GM12892 (cell line): ENCODE results near the gene ACP6.

Source experiments
- DNase-seq: peaks from one replicate; pipeline ENCODE4 v3.0.0; 2011; ENCODE audit not compliant: insufficient read length
- FAIRE-seq: peaks from 2 replicates; lab custom pipeline; 2011; peaks lifted over from hg19 to GRCh38; lab: Jason Lieb, UNC
- POLR2A ChIP-seq: IDR thresholded peaks from 2 replicates; pipeline ENCODE4 v1.6.1; 2011; ENCODE audit warnings: low read depth, low read length, control low read depth
- POLR2AphosphoS5 ChIP-seq: IDR thresholded peaks from 2 replicates; pipeline ENCODE4 v1.6.1; 2011; ENCODE audit warnings: low read depth, low read length, control low read depth
- TAF1 ChIP-seq: IDR thresholded peaks from 2 replicates; pipeline ENCODE4 v1.6.1; 2011; ENCODE audit warnings: low read depth, mild to moderate bottlenecking, control low read depth, low read length, borderline replicate concordance

Gene ACP6

DNA sequence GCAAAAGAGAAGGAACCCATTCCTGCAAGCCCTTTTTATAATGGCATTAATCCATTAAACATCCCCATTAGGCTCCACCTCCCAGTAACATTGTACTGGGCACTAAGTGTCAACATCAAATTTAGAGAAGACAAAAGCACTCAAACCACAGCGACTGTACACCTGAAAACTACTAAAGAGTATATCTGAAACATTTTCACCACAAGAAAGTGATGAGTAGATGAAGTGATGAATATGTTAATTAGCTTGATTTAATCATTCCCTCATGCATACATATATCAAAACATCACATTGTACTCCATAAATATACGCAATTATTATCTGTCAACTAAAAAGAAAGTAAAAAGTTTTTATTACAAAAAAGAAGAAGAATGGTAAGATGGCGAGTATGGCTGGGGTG, 26.4 kb downstream of the ACP6 start:
- no peak for DNase-seq
- no peak for TF ChIP-seq POLR2A
- no peak for TF ChIP-seq TAF1
- TF ChIP-seq POLR2AphosphoS5, result no peak
- FAIRE-seq, result no peak

DNA sequence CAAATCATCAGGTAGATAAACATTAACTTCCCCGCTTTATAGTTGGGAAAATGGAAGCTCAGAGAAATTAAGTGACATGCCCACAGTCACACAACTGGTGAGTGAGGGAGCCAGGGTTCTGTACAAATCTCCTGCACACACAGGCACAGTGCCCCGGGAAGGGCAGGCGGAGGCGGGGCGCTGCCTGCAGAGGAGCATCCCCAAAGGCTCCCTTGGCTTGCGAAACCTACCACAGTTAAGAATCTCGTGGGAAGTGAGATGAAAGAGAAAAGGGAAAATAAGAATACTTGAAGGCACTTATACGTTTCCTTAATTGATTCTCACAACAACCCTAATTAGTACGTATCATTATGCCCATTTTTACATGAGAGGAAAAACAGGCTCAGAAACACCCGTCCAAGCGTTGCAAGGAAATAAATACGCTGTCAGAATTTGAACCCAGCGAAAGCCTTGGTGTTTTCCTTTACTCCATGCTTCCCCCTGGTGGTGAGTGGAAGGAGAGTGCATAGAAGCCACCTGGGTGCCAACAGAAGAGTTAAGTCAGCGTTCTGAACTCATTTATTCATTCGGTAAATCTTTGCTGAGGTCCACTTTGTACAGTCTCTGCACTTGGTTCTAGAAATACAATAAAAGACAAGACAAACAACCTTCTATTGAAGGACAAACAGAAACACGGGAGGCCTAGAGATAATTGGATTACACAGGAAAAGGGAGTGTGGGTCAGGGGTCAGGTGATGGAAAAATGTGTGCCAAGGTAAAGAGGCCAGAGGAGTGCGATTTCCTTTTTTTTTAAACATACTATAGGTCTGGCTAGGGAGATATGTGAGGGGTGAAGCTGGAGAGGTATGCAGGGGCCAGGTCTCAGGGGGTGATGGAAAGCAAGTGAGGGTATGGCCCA, 28.4 kb downstream of the ACP6 start:
- DNase-seq (no peak), FAIRE-seq (peak; percentile 14)
- TF ChIP-seq POLR2AphosphoS5, result no peak
- TF ChIP-seq POLR2A, result no peak
- TF ChIP-seq TAF1, result no peak

DNA sequence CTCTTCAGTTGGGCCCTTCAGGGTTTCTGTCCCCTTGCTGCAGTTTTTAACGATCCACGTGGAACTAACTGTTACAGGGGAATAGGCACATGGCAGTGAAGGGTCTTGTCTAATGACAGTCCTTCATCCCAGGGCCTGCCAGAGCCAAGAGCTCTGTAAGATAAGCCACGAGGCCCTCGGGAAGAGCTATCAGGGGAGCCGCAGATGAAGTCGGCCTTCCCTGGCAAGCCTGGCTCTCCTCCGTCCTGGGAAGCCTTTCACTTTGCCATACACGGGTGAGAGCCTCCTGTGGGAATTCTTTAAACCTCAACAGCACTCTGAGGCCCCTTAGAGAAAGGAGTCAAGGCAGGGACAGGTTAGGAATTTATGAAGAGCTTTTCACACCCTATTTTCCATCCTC, 29.0 kb downstream of the ACP6 start:
- DNase-seq (no peak), FAIRE-seq (no peak)
- TF ChIP-seq POLR2AphosphoS5 (no peak), TAF1 (no peak), POLR2A (no peak)

DNA sequence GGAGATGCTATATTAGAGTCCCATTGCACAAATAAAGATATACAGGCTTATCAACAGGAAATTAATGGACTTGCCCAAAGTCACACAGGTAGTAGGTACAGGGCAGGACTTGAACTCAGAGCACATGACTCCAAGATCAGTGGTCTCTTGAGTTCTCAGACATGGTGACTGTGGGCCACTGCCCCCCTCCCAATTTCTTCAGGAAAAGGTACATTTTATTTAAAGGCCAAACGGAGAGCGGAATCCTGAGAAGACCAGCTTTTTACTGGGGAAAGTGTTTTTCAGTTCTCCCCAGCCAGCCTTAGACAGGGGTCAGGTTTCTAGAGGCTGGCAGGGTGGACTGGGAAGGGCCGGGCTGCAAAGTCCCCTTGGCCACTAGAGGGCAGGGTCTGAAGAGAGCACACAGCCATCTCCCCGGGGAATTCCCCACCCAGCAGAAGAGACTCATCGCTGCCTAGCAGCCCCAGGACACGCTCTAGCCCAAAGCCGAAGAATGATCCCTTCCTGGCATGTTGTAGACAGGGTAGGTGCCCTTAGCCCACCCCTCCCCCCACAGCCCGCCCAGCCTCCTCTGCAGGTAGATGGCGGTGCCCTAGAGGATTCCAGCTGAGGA, 29.7 kb downstream of the ACP6 start:
- TF ChIP-seq TAF1 (no peak), POLR2AphosphoS5 (no peak), POLR2A (no peak)
- FAIRE-seq, result peak; percentile 79
- peak; percentile 62 for DNase-seq

DNA sequence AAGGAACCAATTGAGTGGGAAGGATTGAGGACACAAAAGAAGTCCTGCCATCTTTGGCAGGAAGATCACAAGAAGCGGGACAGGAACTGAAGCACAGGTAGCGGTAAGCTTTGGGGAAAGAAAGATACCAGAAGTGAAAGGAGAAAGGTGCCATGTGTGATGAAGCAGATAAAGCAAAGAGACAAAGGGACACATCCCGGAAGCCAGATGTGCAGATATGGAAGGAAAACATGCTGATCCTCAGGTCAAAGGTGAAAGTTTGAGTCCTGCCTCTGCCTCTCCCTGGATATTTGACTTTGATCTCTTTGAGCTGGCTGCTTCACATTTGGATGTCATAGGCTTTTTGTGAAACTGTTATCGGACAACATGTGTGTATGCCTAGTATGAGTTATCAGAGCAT, 34.0 kb downstream of the ACP6 start:
- no peak for DNase-seq
- FAIRE-seq, result no peak
- TF ChIP-seq POLR2A, result no peak
- no peak for TF ChIP-seq POLR2AphosphoS5
- TF ChIP-seq TAF1, result no peak

- no peak for TF ChIP-seq TAF1
- TF ChIP-seq POLR2A, result no peak
- TF ChIP-seq POLR2AphosphoS5, result no peak
- DNase-seq (no peak), FAIRE-seq (no peak)
These were observed 35.0 kb downstream of the ACP6 start for GRCh38 chr1:147635342-147635741.

- no peak for FAIRE-seq
- no peak for DNase-seq
- no peak for TF ChIP-seq POLR2AphosphoS5
- no peak for TF ChIP-seq TAF1
- no peak for TF ChIP-seq POLR2A
These were observed 35.7 kb downstream of the ACP6 start for GRCh38 chr1:147634645-147635044.

DNA sequence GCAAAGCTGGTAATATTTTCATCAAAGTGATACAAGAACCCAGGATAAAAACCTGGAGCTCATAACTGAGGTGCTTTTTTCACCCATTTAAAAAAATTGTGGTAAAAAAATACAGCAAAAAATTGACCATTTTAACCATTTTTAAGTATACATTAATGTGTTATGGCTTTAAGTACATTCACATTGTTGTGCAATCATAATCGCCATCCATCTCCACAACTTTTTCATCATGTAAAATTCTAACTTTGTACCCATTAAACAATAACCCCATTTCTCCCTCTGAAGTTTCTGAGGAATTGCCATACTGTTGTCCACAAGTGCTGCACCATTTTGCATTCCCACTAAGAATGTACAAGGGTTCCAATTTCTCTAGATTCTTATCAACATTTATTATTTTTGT, 36.6 kb downstream of the ACP6 start:
- TF ChIP-seq POLR2A (no peak), POLR2AphosphoS5 (no peak), TAF1 (no peak)
- DNase-seq, result no peak
- no peak for FAIRE-seq

GRCh38 chr1:147631839-147632238, 38.5 kb downstream of the ACP6 start:
- DNase-seq (no peak), FAIRE-seq (no peak)
- TF ChIP-seq TAF1 (no peak), POLR2AphosphoS5 (no peak), POLR2A (no peak)

- DNase-seq (no peak), FAIRE-seq (no peak)
These were observed 39.9 kb downstream of the ACP6 start for GRCh38 chr1:147630447-147630846.

DNA sequence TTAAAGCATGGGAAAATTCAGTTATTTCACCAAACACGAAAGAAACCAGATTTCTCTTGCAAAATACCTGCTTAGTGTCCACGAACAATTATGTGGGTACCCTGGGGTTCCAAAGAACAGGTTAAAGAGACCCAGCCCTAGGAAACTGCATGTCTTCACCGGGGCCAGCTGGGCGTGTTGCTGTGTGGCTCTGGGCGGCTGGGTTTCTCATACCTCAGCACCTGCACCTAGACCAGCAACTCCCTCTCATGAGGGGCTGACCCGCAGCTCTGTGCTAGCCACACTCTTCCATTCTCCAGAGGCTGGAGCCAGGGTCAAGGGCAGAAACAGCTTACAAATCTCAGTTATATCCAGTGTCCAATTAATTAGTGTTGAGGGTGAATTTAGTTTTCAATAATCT, 40.3 kb downstream of the ACP6 start:
- TF ChIP-seq TAF1 (no peak), POLR2A (no peak), POLR2AphosphoS5 (no peak)
- no peak for FAIRE-seq

More at GRCh38 chr1:147630447-147630846, 39.9 kb downstream of the ACP6 start:
- no peak for TF ChIP-seq TAF1
- TF ChIP-seq POLR2AphosphoS5, result no peak
- no peak for TF ChIP-seq POLR2A

More for the DNA sequence above, 40.3 kb downstream of the ACP6 start:
- no peak for DNase-seq
